GM12878 (cell line): ENCODE measurements around the gene SSTR1. TPM values are rescaled to one million over a fixed set of nuclear protein-coding genes. Genes with fewer than 3 reads are reported as not detected.

Experiments used
- E2F8 ChIP-seq: fragments of 450-650 bp; IDR thresholded peaks from 2 replicates; pipeline ENCODE4 v1.6.1; 2018; ENCODE audit warnings: mild to moderate bottlenecking, low read depth, moderate library complexity; ENCODE audit not compliant: partially characterized antibody
- RCOR1 ChIP-seq: conservative IDR thresholded peaks from 2 replicates; pipeline ENCODE4 v1.6.1; 2012; ENCODE audit warnings: low read depth, low read length, improper control_type of control experiment
- RELA ChIP-seq: fragments of 450-650 bp; IDR thresholded peaks from 2 replicates; pipeline ENCODE4 v1.8.0; 2014; ENCODE audit warnings: borderline replicate concordance; ENCODE audit not compliant: partially characterized antibody
- USF1 ChIP-seq: IDR thresholded peaks from 2 replicates; pipeline ENCODE4 v1.6.1; 2011; ENCODE audit warnings: borderline replicate concordance, low read depth, mild to moderate bottlenecking, moderate library complexity, mixed read lengths, low read length; ENCODE audit not compliant: insufficient read depth; ENCODE audit errors: extremely low read length
- polyA plus RNA-seq, 11 experiments: library from polyadenylated mRNA; depleted of rRNA in 4 of 11; unstranded in 6 of 11; stranded (reverse) in 5 of 11; fragments of >200 nt; fragmentation: Nextera tagmentation in 4 of 11; fragmentation: Illumina TruSeq in 1 of 11; extraction: Ambion mirVana in 4 of 11; extraction: Trizol in 1 of 11; gene quantifications; 1 replicate in 1 of 11; 2 replicates in 10 of 11; pipeline versions ENCODE4 v1.2.1 to v1.2.3, GENCODE V29; 2011 to 2016; ENCODE audit warnings: inconsistent platforms in 2 of 11, missing spikeins in 2 of 11, low read depth in 1 of 11
- total RNA-seq, 4 experiments: library from RNA; depleted of rRNA in 3 of 4; stranded (reverse); fragments of >200 nt in 3 of 4; fragmentation: Illumina TruSeq in 1 of 4; extraction: Trizol in 1 of 4; gene quantifications; 2 replicates each; pipeline versions ENCODE4 v1.2.1 to v1.2.3, GENCODE V29; 2013 to 2021

The SSTR1 gene
- total and polyA plus RNA-seq, 10 of the 15 experiments (the other 5 are each of a cell fraction or from before 2014, with no cell fraction given): 0.01 to 0.05 TPM; not detected in 8

- TF ChIP-seq RCOR1 (no peak), E2F8 (no peak), RELA (no peak), USF1 (no peak)
Measured at GRCh38 chr14:38261620-38262019, 53.9 kb downstream of the SSTR1 start (continued).

Other genes with a start within 250 kb of the SSTR1 start
- gene CLEC14A, start 48.2 kb downstream of the SSTR1 start, total RNA-seq (2014; rRNA removed): not detected in 2 replicates
- gene CLEC14A, start 48.2 kb downstream of the SSTR1 start, total RNA-seq (2014; rRNA removed; fragmentation: Illumina TruSeq; extraction: Trizol): not detected in 2 replicates
- gene CLEC14A, start 48.2 kb downstream of the SSTR1 start, total RNA-seq (2021): 0.11 TPM in 1 of 2 replicates, not detected in the other
- gene CLEC14A, start 48.2 kb downstream of the SSTR1 start, polyA plus RNA-seq (2011; rRNA removed): not detected in 2 replicates
- gene CLEC14A, start 48.2 kb downstream of the SSTR1 start, polyA plus RNA-seq (2014; fragmentation: Illumina TruSeq; extraction: Trizol): not detected in 2 replicates
- gene CLEC14A, start 48.2 kb downstream of the SSTR1 start, polyA plus RNA-seq (2014; fragmentation: Nextera tagmentation; extraction: Ambion mirVana): not detected
- not detected in 2 replicates for gene CLEC14A, start 48.2 kb downstream of the SSTR1 start, polyA plus RNA-seq (2014; rRNA removed)
- gene CLEC14A, start 48.2 kb downstream of the SSTR1 start, polyA plus RNA-seq (2016; fragmentation: Nextera tagmentation; extraction: Ambion mirVana): not detected